ENCODE results near the gene PDE5A.

PDE5A gene

DNA sequence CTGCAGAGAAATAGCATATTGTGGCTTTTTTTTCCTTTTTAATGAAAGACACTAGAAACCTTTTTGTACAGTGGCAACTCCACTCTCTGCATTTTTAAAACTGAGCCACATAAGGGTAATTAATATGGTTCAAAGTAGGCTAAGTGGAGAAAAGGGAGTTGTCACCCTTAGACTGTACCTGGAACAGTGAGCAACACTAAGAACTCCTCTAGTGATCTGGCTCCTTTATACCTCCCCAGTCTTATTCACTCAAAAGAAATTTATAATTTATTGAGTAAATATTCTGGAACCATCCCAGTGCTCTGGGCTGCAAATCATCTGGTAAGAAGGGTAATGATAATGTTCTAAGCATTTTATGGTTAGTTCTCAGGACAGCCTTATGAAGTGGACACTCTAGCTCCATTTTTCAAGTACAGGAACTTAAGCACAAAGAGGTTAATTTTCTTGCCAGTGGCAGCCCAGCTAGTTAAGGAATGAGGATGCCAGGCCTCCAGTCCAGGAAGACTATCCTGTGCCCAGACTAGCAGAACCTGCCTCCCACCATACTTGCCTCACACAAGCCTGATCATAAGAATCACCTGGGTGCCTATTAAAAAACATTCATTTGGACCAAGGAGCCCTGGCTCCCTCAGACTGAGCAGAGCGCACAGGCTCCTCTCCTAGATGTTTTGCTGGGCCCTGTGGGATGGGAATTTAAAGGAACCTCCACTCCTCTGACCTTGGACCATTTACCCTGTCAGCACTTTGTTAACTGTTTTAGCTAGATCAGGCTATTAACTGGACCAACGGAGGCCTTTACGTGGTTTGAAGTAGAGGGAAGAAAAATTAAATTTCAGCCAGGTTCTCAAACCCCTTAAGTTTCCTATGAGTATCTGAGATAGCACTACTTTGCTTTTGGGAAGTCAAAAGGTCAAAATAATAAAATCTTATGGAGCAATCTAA, 102.6 kb downstream of the PDE5A start:
- no peak overlapping the region for H3K4me2 ChIP-seq (ENCODE audit: low read length, poor library complexity, severe bottlenecking)
- H3K18ac ChIP-seq (ENCODE audit: low read depth in 1 of 2, low read length in 2 of 2): peak overlapping the region; percentile 78 to 99
- H3K9me3 ChIP-seq (ENCODE audit: control insufficient read depth, low read length): no peaks in the 10 kb centered on the region
- H3K27ac ChIP-seq (ENCODE audit: low read length, poor library complexity, severe bottlenecking): peak overlapping the region; percentile 79
- peak overlapping the region; percentile 35 to 45 for H3K4ac ChIP-seq (ENCODE audit: low read depth in 1 of 2, low read length in 2 of 2)
- H2BK15ac ChIP-seq (ENCODE audit: low read depth, poor library complexity, severe bottlenecking): peak overlapping the region; percentile 67
- H4K91ac ChIP-seq (ENCODE audit: low read length): peak overlapping the region; percentile 98
- DNase-seq: peak; percentile 49
- no peak overlapping the region for H3K4me3 ChIP-seq (ENCODE audit: insufficient read depth in 1 of 2, low read depth in 1 of 2, low read length in 2 of 2)
- peak overlapping the region; percentile 96 for H2AK5ac ChIP-seq (ENCODE audit: low read length, severe bottlenecking)
- H3K79me1 ChIP-seq (replicated peaks; ENCODE audit: low read length, poor library complexity, severe bottlenecking): no peaks in the 10 kb centered on the region
- no peak overlapping the region for H3K23ac ChIP-seq (ENCODE audit: low read length in 2 of 2)
- peaks cover 0 to 19% of the 10 kb centered on the region in 2 experiments for H3K36me3 ChIP-seq (ENCODE audit: control insufficient read depth in 1 of 2, insufficient read depth in 2 of 2, low read depth in 1 of 2, low read length in 2 of 2)
- H2BK5ac ChIP-seq (ENCODE audit: low read depth, low read length, poor library complexity, severe bottlenecking): no peak overlapping the region
- peak overlapping the region; percentile 92 for H2BK120ac ChIP-seq (ENCODE audit: low read depth, low read length)
- H3K9ac ChIP-seq (ENCODE audit: low read length): peak overlapping the region; percentile 48
- H3K27me3 ChIP-seq (ENCODE audit: control insufficient read depth in 1 of 2, insufficient read depth in 1 of 2, low read length in 2 of 2): no peaks in the 10 kb centered on the region
- H2BK12ac ChIP-seq (ENCODE audit: low read length in 2 of 2): peak overlapping the region; percentile 92 to 93
- H4K8ac ChIP-seq (ENCODE audit: low read length): peak overlapping the region; percentile 89
- peaks cover 3% of the 10 kb centered on the region for H3K4me1 ChIP-seq (ENCODE audit: control insufficient read depth, insufficient read depth, low read depth, low read length)
- peak overlapping the region in 1 of 2 experiments; percentile 38 for H3K14ac ChIP-seq (ENCODE audit: low read length in 2 of 2)
- WGBS: 100% methylated on average over 1 of the region's 3 CpGs
- H2AFZ ChIP-seq (ENCODE audit: low read depth, low read length): no peak overlapping the region

DNA sequence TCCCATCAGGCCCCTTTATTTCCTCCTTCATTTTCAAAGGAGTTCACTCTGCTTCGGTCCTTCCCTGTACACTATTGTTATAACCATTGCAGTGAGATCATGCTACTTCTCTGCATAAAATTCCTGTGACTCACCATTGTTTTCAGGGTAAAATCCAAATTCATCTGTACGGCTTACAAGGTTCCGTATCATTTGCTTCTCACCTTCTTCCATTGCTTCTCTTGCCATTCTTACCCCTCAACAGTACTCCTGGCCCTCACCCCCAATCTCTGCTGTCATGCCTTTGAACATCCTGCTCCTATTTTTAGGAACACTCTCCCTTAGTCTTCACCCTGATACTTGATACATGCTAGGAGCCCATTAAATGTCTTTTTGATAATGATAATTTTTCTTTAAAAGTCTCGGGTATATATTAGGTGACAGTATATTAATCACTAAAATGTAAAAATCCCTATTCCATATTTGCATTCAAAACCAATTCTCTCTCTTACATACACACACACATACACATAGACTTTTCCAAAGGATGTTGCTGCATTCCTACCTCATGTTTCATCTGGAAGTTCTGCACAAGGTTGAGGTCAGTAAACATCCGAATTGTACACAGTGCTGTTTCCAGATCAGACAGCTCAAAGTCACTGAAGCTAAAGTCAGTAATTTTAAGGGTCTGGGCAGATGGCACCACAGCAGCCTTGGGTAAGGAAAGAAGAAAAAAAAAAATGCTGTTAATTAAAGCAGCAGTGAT, 103.4 kb downstream of the PDE5A start:
- Histone ChIP-seq H3K4me3 (ENCODE audit: insufficient read depth in 1 of 2, low read depth in 1 of 2, low read length in 2 of 2) (peak overlapping the region in 1 of 2 experiments; percentile 48), H3K14ac (ENCODE audit: low read length in 2 of 2) (no peak overlapping the region), H3K4me2 (ENCODE audit: low read length, poor library complexity, severe bottlenecking) (peak overlapping the region; percentile 68), H3K9ac (ENCODE audit: low read length) (peak overlapping the region; percentile 48), H4K91ac (ENCODE audit: low read length) (peak overlapping the region; percentile 90), H3K4me1 (ENCODE audit: control insufficient read depth, insufficient read depth, low read depth, low read length) (peaks cover 3% of the 10 kb centered on the region), H2BK5ac (ENCODE audit: low read depth, low read length, poor library complexity, severe bottlenecking) (no peak overlapping the region), H2AFZ (ENCODE audit: low read depth, low read length) (no peak overlapping the region), H2AK5ac (ENCODE audit: low read length, severe bottlenecking) (no peak overlapping the region), H3K18ac (ENCODE audit: low read depth in 1 of 2, low read length in 2 of 2) (peak overlapping the region; percentile 67 to 97), H3K36me3 (ENCODE audit: control insufficient read depth in 1 of 2, insufficient read depth in 2 of 2, low read depth in 1 of 2, low read length in 2 of 2) (peaks cover 0 to 28% of the 10 kb centered on the region in 2 experiments), H3K23ac (ENCODE audit: low read length in 2 of 2) (no peak overlapping the region), H2BK15ac (ENCODE audit: low read depth, poor library complexity, severe bottlenecking) (no peak overlapping the region), H3K79me1 (replicated peaks; ENCODE audit: low read length, poor library complexity, severe bottlenecking) (no peaks in the 10 kb centered on the region), H2BK120ac (ENCODE audit: low read depth, low read length) (peak overlapping the region; percentile 79), H4K8ac (ENCODE audit: low read length) (peak overlapping the region; percentile 41), H3K9me3 (ENCODE audit: control insufficient read depth, low read length) (no peaks in the 10 kb centered on the region), H3K4ac (ENCODE audit: low read depth in 1 of 2, low read length in 2 of 2) (peak overlapping the region; percentile 69 to 94), H2BK12ac (ENCODE audit: low read length in 2 of 2) (peak overlapping the region; percentile 54 to 94), H3K27ac (ENCODE audit: low read length, poor library complexity, severe bottlenecking) (peak overlapping the region; percentile 95), H3K27me3 (ENCODE audit: control insufficient read depth in 1 of 2, insufficient read depth in 1 of 2, low read length in 2 of 2) (no peaks in the 10 kb centered on the region)
- 5% methylated on average over 4 of the region's 5 CpGs for WGBS
- peak; percentile 92 for DNase-seq

DNA sequence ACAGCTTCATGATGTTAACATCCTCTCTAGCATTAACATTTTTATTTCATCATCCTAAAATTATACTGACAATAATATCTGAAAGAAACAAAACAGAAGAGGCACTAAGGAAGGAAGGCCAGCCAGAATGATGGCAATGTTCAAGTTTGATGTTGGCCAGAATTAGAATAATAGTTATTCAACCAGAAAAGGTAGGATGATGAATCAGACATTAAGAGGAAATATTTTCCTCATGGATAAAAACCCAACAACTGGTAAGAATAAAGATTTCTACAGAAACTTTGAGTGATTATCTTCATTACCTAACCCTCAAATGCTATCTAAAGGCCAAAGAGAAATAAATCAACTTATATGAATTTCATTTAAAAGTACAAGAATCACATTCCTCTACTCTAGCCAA, 105.2 kb downstream of the PDE5A start:
- H2BK12ac ChIP-seq (ENCODE audit: low read length in 2 of 2): no peak overlapping the region
- H3K4me3 ChIP-seq (ENCODE audit: insufficient read depth in 1 of 2, low read depth in 1 of 2, low read length in 2 of 2): no peak overlapping the region
- no peak overlapping the region for H2BK120ac ChIP-seq (ENCODE audit: low read depth, low read length)
- H3K36me3 ChIP-seq (ENCODE audit: control insufficient read depth in 1 of 2, insufficient read depth in 2 of 2, low read depth in 1 of 2, low read length in 2 of 2): peaks cover 0 to 33% of the 10 kb centered on the region in 2 experiments
- no peak for DNase-seq
- no peak overlapping the region for H3K4me2 ChIP-seq (ENCODE audit: low read length, poor library complexity, severe bottlenecking)
- no peak overlapping the region for H3K4ac ChIP-seq (ENCODE audit: low read depth in 1 of 2, low read length in 2 of 2)
- H3K9ac ChIP-seq (ENCODE audit: low read length): no peak overlapping the region
- H3K27me3 ChIP-seq (ENCODE audit: control insufficient read depth in 1 of 2, insufficient read depth in 1 of 2, low read length in 2 of 2): no peaks in the 10 kb centered on the region
- no peak overlapping the region for H2BK15ac ChIP-seq (ENCODE audit: low read depth, poor library complexity, severe bottlenecking)
- H3K27ac ChIP-seq (ENCODE audit: low read length, poor library complexity, severe bottlenecking): no peak overlapping the region
- H3K79me1 ChIP-seq (replicated peaks; ENCODE audit: low read length, poor library complexity, severe bottlenecking): no peaks in the 10 kb centered on the region
- no peak overlapping the region for H2AFZ ChIP-seq (ENCODE audit: low read depth, low read length)
- no peak overlapping the region for H3K23ac ChIP-seq (ENCODE audit: low read length in 2 of 2)
- no peak overlapping the region for H4K8ac ChIP-seq (ENCODE audit: low read length)
- H3K4me1 ChIP-seq (ENCODE audit: control insufficient read depth, insufficient read depth, low read depth, low read length): peaks cover 3% of the 10 kb centered on the region
- H2AK5ac ChIP-seq (ENCODE audit: low read length, severe bottlenecking): no peak overlapping the region
- H3K18ac ChIP-seq (ENCODE audit: low read depth in 1 of 2, low read length in 2 of 2): no peak overlapping the region
- H3K9me3 ChIP-seq (ENCODE audit: control insufficient read depth, low read length): no peaks in the 10 kb centered on the region
- no peak overlapping the region for H2BK5ac ChIP-seq (ENCODE audit: low read depth, low read length, poor library complexity, severe bottlenecking)
- H4K91ac ChIP-seq (ENCODE audit: low read length): no peak overlapping the region
- H3K14ac ChIP-seq (ENCODE audit: low read length in 2 of 2): no peak overlapping the region

DNA sequence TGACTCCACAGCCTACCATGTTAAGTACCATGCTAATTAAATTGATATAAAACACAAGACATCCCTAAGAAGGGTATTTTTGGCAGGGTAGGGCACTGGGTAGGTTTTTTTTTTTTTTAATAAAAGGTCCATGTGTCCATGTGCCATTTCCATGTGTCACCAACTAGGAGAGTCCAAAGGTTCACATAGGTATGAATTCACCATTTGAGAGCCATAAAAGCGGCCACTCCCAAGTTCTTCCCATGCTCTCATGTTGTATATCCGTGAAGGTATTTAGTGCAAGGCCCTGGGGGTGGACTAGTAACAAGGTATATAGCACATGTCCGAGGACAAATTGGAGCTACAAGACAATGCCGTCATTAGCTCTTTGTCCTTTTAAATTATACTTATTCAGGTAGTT, 107.3 kb downstream of the PDE5A start:
- DNase-seq: no peak
- H3K27ac ChIP-seq (ENCODE audit: low read length, poor library complexity, severe bottlenecking): no peak overlapping the region

More for the DNA sequence above, 107.3 kb downstream of the PDE5A start:
- no peak overlapping the region for H4K8ac ChIP-seq (ENCODE audit: low read length)
- no peak overlapping the region for H2AK5ac ChIP-seq (ENCODE audit: low read length, severe bottlenecking)
- H3K4me3 ChIP-seq (ENCODE audit: insufficient read depth in 1 of 2, low read depth in 1 of 2, low read length in 2 of 2): no peak overlapping the region
- H4K91ac ChIP-seq (ENCODE audit: low read length): no peak overlapping the region
- no peak overlapping the region for H2BK12ac ChIP-seq (ENCODE audit: low read length in 2 of 2)
- no peak overlapping the region for H3K4ac ChIP-seq (ENCODE audit: low read depth in 1 of 2, low read length in 2 of 2)
- H2BK120ac ChIP-seq (ENCODE audit: low read depth, low read length): no peak overlapping the region
- no peak overlapping the region for H2BK15ac ChIP-seq (ENCODE audit: low read depth, poor library complexity, severe bottlenecking)
- H3K14ac ChIP-seq (ENCODE audit: low read length in 2 of 2): no peak overlapping the region
- WGBS: 93% methylated on average over 4 of the region's 4 CpGs
- H3K79me1 ChIP-seq (replicated peaks; ENCODE audit: low read length, poor library complexity, severe bottlenecking): no peaks in the 10 kb centered on the region
- no peak overlapping the region for H3K18ac ChIP-seq (ENCODE audit: low read depth in 1 of 2, low read length in 2 of 2)
- no peaks in the 10 kb centered on the region for H3K9me3 ChIP-seq (ENCODE audit: control insufficient read depth, low read length)
- no peak overlapping the region for H2AFZ ChIP-seq (ENCODE audit: low read depth, low read length)
- no peak overlapping the region for H3K9ac ChIP-seq (ENCODE audit: low read length)
- no peaks in the 10 kb centered on the region for H3K27me3 ChIP-seq (ENCODE audit: control insufficient read depth in 1 of 2, insufficient read depth in 1 of 2, low read length in 2 of 2)
- H3K23ac ChIP-seq (ENCODE audit: low read length in 2 of 2): no peak overlapping the region
- H3K36me3 ChIP-seq (ENCODE audit: control insufficient read depth in 1 of 2, insufficient read depth in 2 of 2, low read depth in 1 of 2, low read length in 2 of 2): peaks cover 0 to 38% of the 10 kb centered on the region in 2 experiments
- no peak overlapping the region for H2BK5ac ChIP-seq (ENCODE audit: low read depth, low read length, poor library complexity, severe bottlenecking)
- no peak overlapping the region for H3K4me2 ChIP-seq (ENCODE audit: low read length, poor library complexity, severe bottlenecking)
- H3K4me1 ChIP-seq (ENCODE audit: control insufficient read depth, insufficient read depth, low read depth, low read length): peaks cover 3% of the 10 kb centered on the region
